ENCODE results near the gene ITPKC. TPM values are rescaled to one million over a fixed set of nuclear protein-coding genes. Genes with fewer than 3 reads are reported as not detected.

ITPKC gene
- total RNA-seq, 4 donors from 2014 or later = 18.3 to 49.7 (median 25.1) TPM

- H3K4me1 ChIP-seq = no peaks in the 10 kb centered on the region
- intact Hi-C loops (cut with DNase I) = no loop called here
- TF ChIP-seq POLR2A (IDR thresholded peaks at IDR 0.05) (no peak), CTCF (IDR thresholded peaks at IDR 0.05) (no peak)
- 80 to 90% methylated on average over 5 to 9 of the region's 9 CpGs for WGBS, 2 donors
- H3K4me3 ChIP-seq (replicated peaks in 1 of 3) = no peak overlapping the region
- no peaks in the 10 kb centered on the region for H3K27me3 ChIP-seq
- peaks cover 31 to 55% of the 10 kb centered on the region in 2 donors for H3K36me3 ChIP-seq
- H3K9me3 ChIP-seq = no peaks in the 10 kb centered on the region
- peak in 1 of 2 donors; percentile 17 for DNase-seq
- H3K27ac ChIP-seq = no peak overlapping the region
Measured at GRCh38 chr19:40705362-40705651, 11.6 kb upstream of the ITPKC start.

- Histone ChIP-seq H3K27ac (no peak overlapping the region), H3K9me3 (no peaks in the 10 kb centered on the region), H3K36me3 (peaks cover 31 to 55% of the 10 kb centered on the region in 2 donors), H3K4me1 (no peaks in the 10 kb centered on the region), H3K27me3 (no peaks in the 10 kb centered on the region), H3K4me3 (replicated peaks in 1 of 3) (no peak overlapping the region)
- TF ChIP-seq CTCF (IDR thresholded peaks at IDR 0.05) = no peak
- WGBS, 2 donors = 86 to 89% methylated on average over 7 of the region's 7 CpGs
- intact Hi-C loops (cut with DNase I) = no loop called here
- no peak for DNase-seq
Measured at GRCh38 chr19:40705950-40706619, 10.8 kb upstream of the ITPKC start.

DNA sequence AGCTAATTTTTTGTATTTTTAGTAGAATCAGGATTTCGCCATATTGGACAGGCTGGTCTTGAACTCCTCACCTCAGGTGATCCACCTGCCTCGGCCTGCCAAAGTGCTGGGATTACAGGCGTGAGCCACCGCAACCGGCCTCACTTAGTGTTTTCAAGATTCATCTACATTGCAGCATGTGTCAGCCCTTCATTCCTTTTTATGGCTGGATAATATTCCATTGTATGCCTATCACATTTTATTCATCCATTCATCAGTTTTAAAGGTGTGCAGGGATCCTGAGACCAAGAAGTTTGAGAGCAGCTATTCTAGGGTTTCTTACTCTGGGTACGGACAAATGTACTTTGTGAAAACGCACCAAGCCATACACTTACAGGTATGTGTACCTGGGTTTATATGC is 9.3 kb upstream of the ITPKC start:
- Histone ChIP-seq H3K4me1 (no peaks in the 10 kb centered on the region), H3K4me3 (replicated peaks in 1 of 3) (no peak overlapping the region), H3K9me3 (no peaks in the 10 kb centered on the region), H3K27ac (no peak overlapping the region), H3K36me3 (peaks cover 26 to 44% of the 10 kb centered on the region in 2 donors), H3K27me3 (no peaks in the 10 kb centered on the region)
- TF ChIP-seq POLR2A (IDR thresholded peaks at IDR 0.05) (no peak), CTCF (IDR thresholded peaks at IDR 0.05) (no peak)
- WGBS, 2 donors = 96 to 98% methylated on average over 7 of the region's 7 CpGs
- intact Hi-C loops (cut with DNase I) = no loop called here
- no peak for DNase-seq

DNA sequence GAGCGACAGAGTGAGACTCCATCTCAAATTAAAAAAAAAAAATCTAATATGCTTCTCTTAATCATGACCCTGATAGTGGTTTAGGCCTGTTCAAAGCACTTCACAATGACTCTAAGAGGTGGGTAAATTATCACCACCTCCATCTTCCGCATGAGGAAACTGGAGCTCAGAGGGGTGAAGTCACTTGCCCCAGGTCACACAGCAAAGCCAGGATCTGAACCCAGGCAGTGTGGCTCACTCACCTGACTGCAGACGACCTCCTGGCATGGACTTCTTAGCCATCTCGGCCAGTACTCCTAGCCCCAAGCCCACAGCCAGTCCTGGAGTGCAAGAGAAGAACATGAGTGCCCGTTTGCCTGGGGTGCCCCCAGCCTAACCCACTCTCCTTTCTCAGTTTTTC is 7.1 kb upstream of the ITPKC start:
- no peak overlapping the region for H3K4me3 ChIP-seq (replicated peaks in 1 of 3)
- H3K9me3 ChIP-seq = no peaks in the 10 kb centered on the region
- no peaks in the 10 kb centered on the region for H3K27me3 ChIP-seq
- no peak overlapping the region for H3K27ac ChIP-seq
- DNase-seq = no peak
- WGBS, 2 donors = 91 to 95% methylated on average over 5 of the region's 5 CpGs
- intact Hi-C loops (cut with DNase I) = no loop called here
- H3K36me3 ChIP-seq = peaks cover 9 to 32% of the 10 kb centered on the region in 2 donors
- TF ChIP-seq CTCF (IDR thresholded peaks at IDR 0.05) (no peak), POLR2A (IDR thresholded peaks at IDR 0.05) (no peak)
- H3K4me1 ChIP-seq = peaks cover 7 to 8% of the 10 kb centered on the region in 2 donors

DNA sequence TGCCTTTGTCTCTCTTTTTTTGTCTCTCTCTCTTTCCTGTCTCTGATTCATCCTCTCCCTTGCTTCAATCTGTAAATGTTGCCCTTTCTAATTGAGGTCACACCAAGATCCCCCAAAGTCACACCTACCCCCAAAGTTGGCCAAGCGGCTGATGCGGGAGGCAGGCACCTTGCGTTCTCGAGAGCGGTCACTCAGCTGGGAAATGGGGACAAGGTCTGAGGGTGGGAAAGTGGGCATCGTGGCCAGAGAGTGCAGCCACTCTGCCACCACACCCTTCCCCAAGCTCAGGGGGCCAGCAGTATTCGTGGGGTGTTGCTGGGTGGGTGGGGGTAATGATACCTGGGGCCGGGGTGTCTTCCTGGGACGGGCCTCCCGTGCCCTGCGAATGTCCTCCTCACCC is 3.0 kb upstream of the ITPKC start:
- Histone ChIP-seq H3K27ac (peak overlapping the region in 2 of 3 donors; percentile 91 to 93), H3K9me3 (no peaks in the 10 kb centered on the region), H3K36me3 (peaks cover 0 to 7% of the 10 kb centered on the region in 2 donors), H3K4me1 (peaks cover 14 to 33% of the 10 kb centered on the region in 2 donors), H3K4me3 (replicated peaks in 1 of 3) (no peak overlapping the region), H3K27me3 (no peaks in the 10 kb centered on the region)
- DNase-seq = no peak
- intact Hi-C loops (cut with DNase I) = no loop called here
- TF ChIP-seq POLR2A (IDR thresholded peaks at IDR 0.05) = no peak
- no peak for TF ChIP-seq CTCF (IDR thresholded peaks at IDR 0.05)
- WGBS, 2 donors = 83 to 84% methylated on average over 11 of the region's 11 CpGs
